NCI-H345 (cell line): ENCODE data around the gene AGR3.
A peak's percentile ranks its signal among the peaks of the same experiment; 100 is the strongest.

Experiments used
- DNase-seq: peaks from one replicate; lab custom pipeline; 2025; lab: John Stamatoyannopoulos, UW

Gene AGR3

GRCh38 chr7:16881844-16882243 is at the start of gene AGR3:
Gene AGR3, minus strand, starts transcription at chr7:16881983. Its CDS starts 3,365 bp downstream, at chr7:16878618.
- no peak for DNase-seq

GRCh38 chr7:16930946-16931345 is 49.2 kb upstream of the AGR3 start:
- DNase-seq = no peak

GRCh38 chr7:16929146-16929762 is 47.5 kb upstream of the AGR3 start:
- DNase-seq = no peak

GRCh38 chr7:16926861-16927260 is 45.1 kb upstream of the AGR3 start:
- DNase-seq = no peak

- DNase-seq = peak; percentile 16
Observed at GRCh38 chr7:16926283-16926682, 44.5 kb upstream of the AGR3 start.

- DNase-seq = no peak
Observed at GRCh38 chr7:16925609-16926008, 43.8 kb upstream of the AGR3 start.

GRCh38 chr7:16923019-16923418 is 41.2 kb upstream of the AGR3 start:
- DNase-seq = no peak

- no peak for DNase-seq
Observed at GRCh38 chr7:16921644-16922257, 40.0 kb upstream of the AGR3 start.

- DNase-seq = no peak
Observed at GRCh38 chr7:16921151-16921550, 39.4 kb upstream of the AGR3 start.

- no peak for DNase-seq
Observed at GRCh38 chr7:16919440-16919839, 37.7 kb upstream of the AGR3 start.

- peak; percentile 54 for DNase-seq
Observed at GRCh38 chr7:16918288-16918895, 36.6 kb upstream of the AGR3 start.

GRCh38 chr7:16916738-16917137 is 35.0 kb upstream of the AGR3 start:
- no peak for DNase-seq

- no peak for DNase-seq
Observed at GRCh38 chr7:16916105-16916639, 34.4 kb upstream of the AGR3 start.

GRCh38 chr7:16915405-16915804 is 33.6 kb upstream of the AGR3 start:
- DNase-seq = no peak

GRCh38 chr7:16914771-16915170 is 33.0 kb upstream of the AGR3 start:
- no peak for DNase-seq

- DNase-seq = no peak
Observed at GRCh38 chr7:16913643-16914042, 31.9 kb upstream of the AGR3 start.

- DNase-seq = no peak
Observed at GRCh38 chr7:16912540-16912939, 30.8 kb upstream of the AGR3 start.

GRCh38 chr7:16908561-16908960 is 26.8 kb upstream of the AGR3 start:
- DNase-seq = no peak

- peak; percentile 12 for DNase-seq
Observed at GRCh38 chr7:16905300-16906044, 23.7 kb upstream of the AGR3 start.

- DNase-seq = no peak
Observed at GRCh38 chr7:16904076-16904475, 22.3 kb upstream of the AGR3 start.

GRCh38 chr7:16900209-16900768 is 18.5 kb upstream of the AGR3 start:
- DNase-seq = no peak
